ENCODE results near the gene MIXL1.

DNA sequence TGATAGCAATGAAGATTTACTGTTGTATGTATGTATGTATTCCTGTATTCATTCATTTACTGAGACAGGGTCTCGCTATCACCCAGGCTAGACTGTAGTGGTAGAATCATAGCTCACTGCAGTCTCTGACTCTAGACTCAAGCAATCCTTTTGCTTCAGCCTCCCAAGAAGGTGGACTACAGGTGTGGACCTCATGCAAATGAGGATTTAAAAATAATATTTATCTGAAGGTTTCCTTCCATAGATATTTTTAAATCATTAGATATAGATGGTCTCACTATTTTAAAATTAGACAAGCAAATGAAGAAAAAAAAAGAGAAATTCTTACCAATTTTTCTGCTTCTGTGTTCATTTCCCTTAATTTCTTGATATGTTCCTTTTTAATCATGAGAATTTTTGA lies 27.0 kb downstream of the MIXL1 start:
- TF ChIP-seq, protein P1, sequence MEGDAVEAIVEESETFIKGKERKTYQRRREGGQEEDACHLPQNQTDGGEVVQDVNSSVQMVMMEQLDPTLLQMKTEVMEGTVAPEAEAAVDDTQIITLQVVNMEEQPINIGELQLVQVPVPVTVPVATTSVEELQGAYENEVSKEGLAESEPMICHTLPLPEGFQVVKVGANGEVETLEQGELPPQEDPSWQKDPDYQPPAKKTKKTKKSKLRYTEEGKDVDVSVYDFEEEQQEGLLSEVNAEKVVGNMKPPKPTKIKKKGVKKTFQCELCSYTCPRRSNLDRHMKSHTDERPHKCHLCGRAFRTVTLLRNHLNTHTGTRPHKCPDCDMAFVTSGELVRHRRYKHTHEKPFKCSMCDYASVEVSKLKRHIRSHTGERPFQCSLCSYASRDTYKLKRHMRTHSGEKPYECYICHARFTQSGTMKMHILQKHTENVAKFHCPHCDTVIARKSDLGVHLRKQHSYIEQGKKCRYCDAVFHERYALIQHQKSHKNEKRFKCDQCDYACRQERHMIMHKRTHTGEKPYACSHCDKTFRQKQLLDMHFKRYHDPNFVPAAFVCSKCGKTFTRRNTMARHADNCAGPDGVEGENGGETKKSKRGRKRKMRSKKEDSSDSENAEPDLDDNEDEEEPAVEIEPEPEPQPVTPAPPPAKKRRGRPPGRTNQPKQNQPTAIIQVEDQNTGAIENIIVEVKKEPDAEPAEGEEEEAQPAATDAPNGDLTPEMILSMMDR (IDR thresholded peaks at IDR 0.05) = no peak
- no peak for TF ChIP-seq POLR2A (IDR thresholded peaks at IDR 0.05)

Measured in testis (tissue), 2 donors.